WTC11 (cell line): ENCODE measurements around the gene CTXN3. TPM values are rescaled to one million over a fixed set of nuclear protein-coding genes. Genes with fewer than 3 reads are reported as not detected.

Experiments
- ATAC-seq: fragments of 200-7000 bp; cut with Tn5 transposase; 2 replicates; pipeline ENCODE4 v1.10.0; 2021; ENCODE audit warnings: mild to moderate bottlenecking, moderate library complexity
- CTCF ChIA-PET: fragments of 300-600 bp; sonication (Branson Sonifier 250); formaldehyde crosslinking; loops from one replicate; lab custom pipeline; 2021; ENCODE audit warnings: antibody characterized with exemption; lab: Charles Lee
- POLR2A ChIA-PET: fragments of 350-600 bp; sonication (Branson Sonifier 250); formaldehyde crosslinking; loops from one replicate; lab custom pipeline; 2021; ENCODE audit warnings: antibody characterized with exemption; lab: Charles Lee
- DNase-seq: peaks from one replicate; pipeline ENCODE4 v3.0.0; 2021; ENCODE audit warnings: low spot score
- H3K27ac Mint-ChIP-seq: 2 replicates; pipeline ENCODE4 v1.8.0; 2021; ENCODE audit warnings: mixed read lengths
- H3K27me3 Mint-ChIP-seq: 2 replicates; pipeline ENCODE4 v1.8.0; 2021; ENCODE audit warnings: low read depth, mild to moderate bottlenecking, moderate library complexity, mixed read lengths
- H3K36me3 Mint-ChIP-seq: 2 replicates; pipeline ENCODE4 v1.8.0; 2021; ENCODE audit warnings: mixed read lengths
- H3K4me1 Mint-ChIP-seq: 2 replicates; pipeline ENCODE4 v1.8.0; 2022; ENCODE audit warnings: mixed read lengths
- H3K4me3 Mint-ChIP-seq: 2 replicates; pipeline ENCODE4 v1.8.0; 2021; ENCODE audit warnings: mild to moderate bottlenecking, moderate library complexity, mixed read lengths
- H3K9me3 Mint-ChIP-seq: 2 replicates; pipeline ENCODE4 v1.8.0; 2021; ENCODE audit warnings: mixed read lengths
- ATF1 ChIP-seq: sonication (generic); formaldehyde crosslinking; IDR thresholded peaks from 2 replicates; pipeline ENCODE4 v1.8.1; 2023; ENCODE audit warnings: mild to moderate bottlenecking, moderate library complexity, missing genetic modification reagents
- CREB1 ChIP-seq: sonication (generic); formaldehyde crosslinking; IDR thresholded peaks from 2 replicates; pipeline ENCODE4 v1.8.0; 2023; ENCODE audit warnings: mild to moderate bottlenecking, missing genetic modification reagents
- E2F4 ChIP-seq: sonication (generic); formaldehyde crosslinking; IDR thresholded peaks from 2 replicates; pipeline ENCODE4 v1.8.1; 2022; ENCODE audit warnings: low read depth, mild to moderate bottlenecking, moderate library complexity, missing genetic modification reagents, borderline replicate concordance
- ETV6 ChIP-seq: sonication (generic); formaldehyde crosslinking; IDR thresholded peaks from 2 replicates; pipeline ENCODE4 v1.8.1; 2022; ENCODE audit warnings: mild to moderate bottlenecking, missing genetic modification reagents
- HMGA2 ChIP-seq: fragments of 250-450 bp; sonication (Bioruptor Pico); IDR thresholded peaks from 2 replicates; pipeline ENCODE4 v1.4.0; 2021; ENCODE audit warnings: mild to moderate bottlenecking, moderate library complexity
- HMGXB4 ChIP-seq: sonication (generic); formaldehyde crosslinking; IDR thresholded peaks from 2 replicates; pipeline ENCODE4 v1.8.1; 2023; ENCODE audit warnings: mild to moderate bottlenecking, moderate library complexity, missing genetic modification reagents
- IRF1 ChIP-seq: sonication (generic); formaldehyde crosslinking; IDR thresholded peaks from 2 replicates; pipeline ENCODE4 v1.8.0; 2023; ENCODE audit warnings: missing genetic modification reagents
- IRF2 ChIP-seq: sonication (generic); formaldehyde crosslinking; IDR thresholded peaks from 2 replicates; pipeline ENCODE4 v1.8.0; 2022; ENCODE audit warnings: low read depth, missing genetic modification reagents, borderline replicate concordance
- JAZF1 ChIP-seq: fragments of 250-450 bp; sonication (Bioruptor Pico); IDR thresholded peaks from 2 replicates; pipeline ENCODE4 v1.9.0; 2021; ENCODE audit warnings: moderate library complexity, mild to moderate bottlenecking, inconsistent platforms
- MAX ChIP-seq: sonication (generic); formaldehyde crosslinking; IDR thresholded peaks from 2 replicates; pipeline ENCODE4 v1.8.0; 2022; ENCODE audit warnings: mild to moderate bottlenecking, missing genetic modification reagents
- NFATC4 ChIP-seq: fragments of 250-450 bp; sonication (Bioruptor Pico); IDR thresholded peaks from 2 replicates; pipeline ENCODE4 v1.9.0; 2021; ENCODE audit warnings: mild to moderate bottlenecking
- NR3C1 ChIP-seq: sonication (generic); formaldehyde crosslinking; conservative IDR thresholded peaks from 2 replicates; pipeline ENCODE4 v1.8.1; 2023; ENCODE audit warnings: low read depth, mild to moderate bottlenecking, missing genetic modification reagents
- ZMAT4 ChIP-seq: fragments of 250-450 bp; sonication (Bioruptor Pico); IDR thresholded peaks from 2 replicates; pipeline ENCODE4 v1.9.0; 2021; ENCODE audit warnings: mild to moderate bottlenecking
- ZNF263 ChIP-seq: sonication (generic); formaldehyde crosslinking; IDR thresholded peaks from 2 replicates; pipeline ENCODE4 v1.8.1; 2022; ENCODE audit warnings: low read depth, mild to moderate bottlenecking, moderate library complexity, missing genetic modification reagents
- ZNF512 ChIP-seq: sonication (generic); formaldehyde crosslinking; IDR thresholded peaks from 2 replicates; pipeline ENCODE4 v1.8.1; 2022; ENCODE audit warnings: missing genetic modification reagents, borderline replicate concordance
- total RNA-seq: library from RNA; stranded (reverse); gene quantifications from 3 replicates; pipeline ENCODE4 v1.2.3, GENCODE V29; 2021
- TF ChIP-seq, protein P1 (sequence below): sonication (generic); formaldehyde crosslinking; IDR thresholded peaks from 2 replicates; pipeline ENCODE4 v1.8.0; 2022; ENCODE audit warnings: mild to moderate bottlenecking, missing genetic modification reagents
- TF ChIP-seq, protein P2 (sequence below): sonication (generic); formaldehyde crosslinking; IDR thresholded peaks from 2 replicates; pipeline ENCODE4 v1.8.0; 2022; ENCODE audit warnings: mild to moderate bottlenecking, missing genetic modification reagents
- TF ChIP-seq, protein P3 (sequence below): sonication (generic); formaldehyde crosslinking; IDR thresholded peaks from 2 replicates; pipeline ENCODE4 v1.8.1; 2023; ENCODE audit warnings: mild to moderate bottlenecking, missing genetic modification reagents, moderate library complexity
- TF ChIP-seq, protein P4 (sequence below): sonication (generic); formaldehyde crosslinking; IDR thresholded peaks from 2 replicates; pipeline ENCODE4 v1.8.1; 2022; ENCODE audit warnings: mild to moderate bottlenecking, missing genetic modification reagents, moderate library complexity, borderline replicate concordance

Gene CTXN3
- total RNA-seq, 1 experiment from 2014 or later, result not detected

DNA sequence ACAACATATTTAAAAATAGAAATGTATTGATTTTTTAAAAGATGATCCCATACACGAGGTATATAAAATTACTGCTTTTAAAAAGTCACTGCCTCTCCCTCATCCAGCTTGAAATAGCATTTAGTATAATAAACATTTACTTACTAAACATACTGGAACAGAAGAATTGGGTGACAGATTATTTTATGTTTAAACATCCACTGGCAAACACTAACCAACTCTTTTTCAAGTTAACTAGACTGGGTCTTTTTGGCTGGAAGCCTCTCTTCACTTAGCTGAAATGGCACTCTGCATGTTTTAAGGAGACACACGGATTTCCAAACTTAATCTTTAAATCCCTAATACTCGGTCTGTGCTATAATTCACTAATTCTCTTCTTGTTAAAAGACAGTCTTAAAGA is 19.0 kb downstream of the CTXN3 start (continued):
- TF ChIP-seq, protein P1, sequence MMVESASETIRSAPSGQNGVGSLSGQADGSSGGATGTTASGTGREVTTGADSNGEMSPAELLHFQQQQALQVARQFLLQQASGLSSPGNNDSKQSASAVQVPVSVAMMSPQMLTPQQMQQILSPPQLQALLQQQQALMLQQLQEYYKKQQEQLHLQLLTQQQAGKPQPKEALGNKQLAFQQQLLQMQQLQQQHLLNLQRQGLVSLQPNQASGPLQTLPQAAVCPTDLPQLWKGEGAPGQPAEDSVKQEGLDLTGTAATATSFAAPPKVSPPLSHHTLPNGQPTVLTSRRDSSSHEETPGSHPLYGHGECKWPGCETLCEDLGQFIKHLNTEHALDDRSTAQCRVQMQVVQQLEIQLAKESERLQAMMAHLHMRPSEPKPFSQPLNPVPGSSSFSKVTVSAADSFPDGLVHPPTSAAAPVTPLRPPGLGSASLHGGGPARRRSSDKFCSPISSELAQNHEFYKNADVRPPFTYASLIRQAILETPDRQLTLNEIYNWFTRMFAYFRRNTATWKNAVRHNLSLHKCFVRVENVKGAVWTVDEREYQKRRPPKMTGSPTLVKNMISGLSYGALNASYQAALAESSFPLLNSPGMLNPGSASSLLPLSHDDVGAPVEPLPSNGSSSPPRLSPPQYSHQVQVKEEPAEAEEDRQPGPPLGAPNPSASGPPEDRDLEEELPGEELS (CRISPR knock-in tag), result no peak

DNA sequence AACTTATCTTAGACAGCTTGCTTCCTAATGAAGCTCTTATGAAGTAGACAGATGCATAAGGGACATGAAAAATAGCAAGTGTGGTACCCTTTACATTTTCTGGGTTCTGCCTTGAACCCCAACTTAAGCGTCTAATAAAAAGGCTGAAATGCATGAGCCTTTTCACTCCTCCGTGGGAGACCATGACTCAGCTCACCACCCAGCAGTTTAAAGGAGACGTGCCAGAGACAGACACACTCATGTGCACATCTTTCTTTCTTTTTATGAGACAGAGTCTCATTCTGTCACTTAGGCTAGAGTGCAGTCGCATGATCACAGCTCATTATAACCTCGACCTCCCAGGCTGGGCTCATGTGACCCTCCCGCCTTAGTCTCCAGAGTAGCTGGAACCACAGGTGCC is 22.3 kb downstream of the CTXN3 start:
- H3K27ac Mint-ChIP-seq, result no peak overlapping the region
- no peak overlapping the region for H3K4me3 Mint-ChIP-seq
- H3K4me1 Mint-ChIP-seq, result no peaks in the 10 kb centered on the region
- H3K27me3 Mint-ChIP-seq, result no peaks in the 10 kb centered on the region
- H3K36me3 Mint-ChIP-seq, result no peaks in the 10 kb centered on the region
- H3K9me3 Mint-ChIP-seq, result peaks cover 7% of the 10 kb centered on the region
- ChIA-PET POLR2A (no interaction called here), CTCF (no interaction called here)
- no peak for DNase-seq
- TF ChIP-seq ZNF263 (CRISPR knock-in tag) (no peak), E2F4 (CRISPR knock-in tag) (no peak), HMGA2 (CRISPR knock-in tag) (no peak), ZNF512 (CRISPR knock-in tag) (no peak), JAZF1 (CRISPR knock-in tag) (no peak), CREB1 (CRISPR knock-in tag) (no peak)
- TF ChIP-seq, protein P2, sequence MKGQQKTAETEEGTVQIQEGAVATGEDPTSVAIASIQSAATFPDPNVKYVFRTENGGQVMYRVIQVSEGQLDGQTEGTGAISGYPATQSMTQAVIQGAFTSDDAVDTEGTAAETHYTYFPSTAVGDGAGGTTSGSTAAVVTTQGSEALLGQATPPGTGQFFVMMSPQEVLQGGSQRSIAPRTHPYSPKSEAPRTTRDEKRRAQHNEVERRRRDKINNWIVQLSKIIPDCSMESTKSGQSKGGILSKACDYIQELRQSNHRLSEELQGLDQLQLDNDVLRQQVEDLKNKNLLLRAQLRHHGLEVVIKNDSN, result no peak
- TF ChIP-seq, all 79 proteins: peak for 0
- ATAC-seq, result no peak

DNA sequence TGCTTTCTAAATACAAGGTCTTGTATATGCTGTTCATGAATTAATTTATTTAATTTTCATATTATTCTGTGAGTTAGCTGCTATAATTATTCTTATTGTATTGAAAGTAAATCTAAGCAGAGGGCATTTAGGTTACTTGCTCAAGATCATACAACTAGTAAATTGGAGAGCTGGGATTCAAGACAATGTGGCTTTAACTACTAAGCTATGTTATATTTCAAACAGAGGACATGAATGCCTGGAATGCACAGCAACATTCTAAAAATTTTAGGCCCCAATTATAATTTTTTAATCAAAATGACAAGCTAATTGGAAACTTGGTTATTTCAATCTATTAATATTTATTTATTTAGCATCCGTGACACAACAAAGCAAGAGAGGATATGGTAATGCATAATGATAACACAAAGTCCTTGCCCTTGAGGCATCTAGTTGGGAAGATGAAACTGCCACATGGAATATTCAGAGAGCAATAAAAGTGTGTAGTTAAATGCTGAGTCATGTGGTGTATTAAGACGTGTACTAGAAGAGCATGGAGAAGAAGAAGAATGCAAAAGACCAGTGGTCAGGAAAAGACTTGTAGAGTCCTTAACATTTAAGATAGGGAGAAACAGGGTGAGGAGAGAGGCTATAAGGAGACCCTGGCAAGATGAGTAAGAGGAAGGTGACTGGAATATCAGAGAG is 24.4 kb downstream of the CTXN3 start:
- Mint-ChIP-seq H3K36me3 (no peaks in the 10 kb centered on the region), H3K9me3 (peaks cover 13% of the 10 kb centered on the region), H3K27ac (no peak overlapping the region), H3K4me1 (no peaks in the 10 kb centered on the region), H3K27me3 (no peaks in the 10 kb centered on the region), H3K4me3 (no peak overlapping the region)
- no peak for ATAC-seq
- ChIA-PET CTCF (no interaction called here), POLR2A (no interaction called here)
- no peak for DNase-seq
- TF ChIP-seq, protein P3, sequence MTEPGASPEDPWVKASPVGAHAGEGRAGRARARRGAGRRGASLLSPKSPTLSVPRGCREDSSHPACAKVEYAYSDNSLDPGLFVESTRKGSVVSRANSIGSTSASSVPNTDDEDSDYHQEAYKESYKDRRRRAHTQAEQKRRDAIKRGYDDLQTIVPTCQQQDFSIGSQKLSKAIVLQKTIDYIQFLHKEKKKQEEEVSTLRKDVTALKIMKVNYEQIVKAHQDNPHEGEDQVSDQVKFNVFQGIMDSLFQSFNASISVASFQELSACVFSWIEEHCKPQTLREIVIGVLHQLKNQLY (CRISPR knock-in tag), result no peak
- TF ChIP-seq IRF2 (CRISPR knock-in tag) (no peak), ETV6 (CRISPR knock-in tag) (no peak), JAZF1 (CRISPR knock-in tag) (no peak), NR3C1 (CRISPR knock-in tag) (no peak), ZMAT4 (CRISPR knock-in tag) (no peak), NFATC4 (CRISPR knock-in tag) (no peak), ATF1 (no peak), IRF1 (CRISPR knock-in tag) (no peak), HMGXB4 (no peak), MAX (CRISPR knock-in tag) (no peak)
- TF ChIP-seq, protein P4, sequence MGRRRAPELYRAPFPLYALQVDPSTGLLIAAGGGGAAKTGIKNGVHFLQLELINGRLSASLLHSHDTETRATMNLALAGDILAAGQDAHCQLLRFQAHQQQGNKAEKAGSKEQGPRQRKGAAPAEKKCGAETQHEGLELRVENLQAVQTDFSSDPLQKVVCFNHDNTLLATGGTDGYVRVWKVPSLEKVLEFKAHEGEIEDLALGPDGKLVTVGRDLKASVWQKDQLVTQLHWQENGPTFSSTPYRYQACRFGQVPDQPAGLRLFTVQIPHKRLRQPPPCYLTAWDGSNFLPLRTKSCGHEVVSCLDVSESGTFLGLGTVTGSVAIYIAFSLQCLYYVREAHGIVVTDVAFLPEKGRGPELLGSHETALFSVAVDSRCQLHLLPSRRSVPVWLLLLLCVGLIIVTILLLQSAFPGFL, result no peak
